COLO829 (cell line): ENCODE measurements around the gene CPT1B.
"Not testable (repeated sequence)": the region's sequence is repeated elsewhere in the genome, so short reads cannot be mapped to it uniquely, and the experiment has no call there.

Source experiments
- DNase-seq: peaks from one replicate; pipeline ENCODE4 v3.0.0; 2012; ENCODE audit warnings: low spot score

The CPT1B gene

GRCh38 chr22:50527921-50528681 is 50.1 kb downstream of the CPT1B start:
- no peak for DNase-seq

GRCh38 chr22:50526834-50527801 is 51.1 kb downstream of the CPT1B start:
- DNase-seq: no peak

DNA sequence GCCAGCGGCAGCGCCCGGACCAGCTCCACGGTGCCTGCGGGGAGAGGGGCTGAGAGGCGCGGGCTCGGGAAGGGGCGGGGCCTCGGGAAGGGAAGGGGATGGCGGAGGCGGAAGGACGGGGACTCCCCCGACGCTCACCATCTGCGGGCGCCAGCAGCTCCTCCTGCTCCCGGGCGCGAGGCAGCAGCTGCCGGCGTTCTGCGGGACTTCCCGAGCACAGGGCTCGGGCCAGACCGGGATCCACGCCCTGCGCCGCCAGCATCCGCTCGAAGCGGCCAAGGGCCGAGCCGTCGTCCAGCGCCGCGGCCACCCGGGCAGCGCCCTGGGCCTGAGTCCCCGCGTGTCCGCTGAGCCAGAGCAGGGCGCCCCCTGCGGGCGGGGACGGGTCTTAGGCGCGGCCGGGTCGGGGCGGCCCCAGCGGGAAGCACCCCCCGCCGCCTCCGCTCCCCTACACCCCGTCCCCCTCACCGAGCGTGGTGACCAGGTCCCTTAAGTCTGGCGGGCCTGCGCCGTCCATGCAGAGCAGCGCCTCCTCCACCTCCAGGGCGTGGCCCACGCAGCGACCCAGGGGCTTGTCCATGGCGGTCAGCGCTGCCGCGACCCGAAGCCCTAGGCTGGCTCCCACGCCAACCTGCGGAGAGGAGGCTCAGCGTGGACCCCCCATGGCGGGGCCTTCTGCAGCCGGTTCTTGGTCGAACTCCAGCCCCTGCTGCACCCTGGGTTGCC is 52.0 kb downstream of the CPT1B start:
- peak; percentile 76 for DNase-seq

DNA sequence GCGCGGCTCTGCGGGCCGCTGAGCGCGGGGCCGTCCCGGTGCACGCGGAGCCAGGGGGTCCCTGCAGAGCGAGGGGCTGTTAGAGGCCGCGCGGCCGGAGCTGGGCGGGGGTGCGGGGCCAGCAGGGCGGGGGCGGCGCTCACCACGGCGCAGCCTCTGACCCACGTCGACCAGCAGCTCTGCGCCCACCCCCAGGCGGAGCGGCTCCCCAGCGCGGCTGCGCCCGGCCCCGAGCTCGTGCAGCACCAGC is 52.4 kb downstream of the CPT1B start:
- DNase-seq: no peak

- peak; percentile 100 for DNase-seq
Measured at GRCh38 chr22:50525104-50525857, 52.9 kb downstream of the CPT1B start, which contains the start of gene SCO2. Gene SCO2 (minus strand): TSS chr22:50525598. CDS start chr22:50524411, 1,187 bp downstream.

DNA sequence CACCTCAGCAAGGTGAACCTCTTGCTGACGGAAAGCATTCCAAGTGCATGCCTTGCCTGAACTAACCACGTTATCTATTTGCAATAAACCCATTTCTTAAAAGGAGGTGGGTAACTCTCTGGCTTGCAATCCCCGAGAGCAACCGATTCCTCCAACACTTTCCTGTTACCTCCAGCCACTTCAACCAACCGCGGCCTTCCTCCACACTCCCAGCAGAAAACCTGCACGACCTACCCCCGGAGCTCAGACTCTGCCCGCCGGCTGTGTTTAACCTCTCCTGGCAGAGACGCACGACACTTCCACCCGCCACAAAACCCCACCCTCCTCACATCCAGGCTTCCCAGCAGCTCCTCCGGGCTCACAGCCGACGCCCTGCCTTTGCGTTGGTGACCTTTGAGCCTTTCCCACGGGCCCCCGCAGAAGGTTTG is 53.5 kb downstream of the CPT1B start:
- DNase-seq: no peak

- DNase-seq: no peak
Measured at GRCh38 chr22:50523806-50524675, 54.2 kb downstream of the CPT1B start.

DNA sequence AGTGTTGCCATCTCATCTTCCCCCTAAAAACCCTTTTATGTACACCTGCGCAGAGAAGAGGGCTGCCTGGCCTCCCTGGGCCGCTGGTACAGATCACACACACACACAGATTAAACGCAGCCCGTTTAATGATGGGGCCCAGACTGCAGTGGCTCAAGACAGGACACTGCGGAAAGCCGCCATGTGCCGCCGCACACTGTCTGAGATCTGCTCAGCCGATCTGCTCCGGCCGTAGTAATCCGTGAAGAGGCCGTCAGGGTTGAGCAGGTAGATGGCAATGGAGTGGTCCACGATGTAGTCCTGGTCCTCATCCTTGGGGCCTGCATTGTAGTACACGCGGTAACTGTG is 54.8 kb downstream of the CPT1B start:
- DNase-seq: no peak

GRCh38 chr22:50522806-50523438 is 55.3 kb downstream of the CPT1B start:
- no peak for DNase-seq

GRCh38 chr22:50522208-50522805 is 55.9 kb downstream of the CPT1B start:
- DNase-seq: no peak

- no peak for DNase-seq
Measured at GRCh38 chr22:50521710-50522109, 56.5 kb downstream of the CPT1B start.

- DNase-seq: no peak
Measured at GRCh38 chr22:50520826-50521453, 57.3 kb downstream of the CPT1B start.

DNA sequence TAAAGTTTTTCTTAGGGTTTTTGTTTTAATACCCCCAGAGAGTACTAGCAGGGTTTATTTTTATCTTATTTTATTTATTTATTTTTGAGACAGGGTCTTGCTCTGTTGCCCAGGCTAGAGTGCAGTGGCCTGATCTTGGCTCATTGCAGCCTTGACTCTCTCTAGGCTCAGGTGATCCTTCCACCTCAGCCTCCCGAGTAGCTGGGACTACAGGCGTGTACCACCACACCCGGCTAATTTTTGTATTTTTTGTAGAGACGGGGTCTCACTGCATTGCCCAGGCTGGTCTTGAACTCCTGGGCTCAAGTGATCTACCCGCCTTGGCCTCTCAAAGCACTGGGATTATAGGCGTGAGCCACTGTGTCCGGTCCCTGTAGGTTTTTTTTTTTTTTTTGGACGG is 58.0 kb downstream of the CPT1B start:
- not testable (repeated sequence) for DNase-seq

DNA sequence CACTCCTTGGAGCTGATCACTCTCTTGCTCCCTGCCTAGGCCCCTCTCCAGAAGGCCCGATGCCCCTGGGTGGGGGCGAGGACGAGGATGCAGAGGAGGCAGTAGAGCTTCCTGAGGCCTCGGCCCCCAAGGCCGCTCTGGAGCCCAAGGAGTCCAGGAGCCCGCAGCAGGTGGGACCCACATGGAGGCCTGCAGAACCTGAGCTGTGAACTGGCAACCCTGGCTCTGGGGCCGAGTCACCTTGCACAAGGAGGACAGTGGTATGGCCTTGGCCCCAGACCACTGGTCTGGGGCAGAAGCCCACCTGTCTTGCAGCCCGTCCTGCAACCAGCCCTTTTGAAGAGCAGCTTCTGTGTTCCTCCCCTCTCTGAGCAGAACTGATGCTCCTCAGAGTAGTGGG is 59.1 kb downstream of the CPT1B start:
- DNase-seq: no peak
